SH-SY5Y (cell line): ENCODE measurements around the gene ARL6.

Experiments
- GATA2 ChIP-seq: IDR thresholded peaks from 2 replicates; pipeline ENCODE4 v1.6.1; 2011; ENCODE audit warnings: mild to moderate bottlenecking, low read depth, low read length
- GATA3 ChIP-seq: IDR thresholded peaks from 2 replicates; pipeline ENCODE4 v1.6.1; 2011; ENCODE audit warnings: low read depth, mild to moderate bottlenecking, low read length, moderate library complexity

- TF ChIP-seq GATA2 = no peak
- TF ChIP-seq GATA3 = no peak
Observed at GRCh38 chr3:97778152-97778551, 13.6 kb downstream of the ARL6 start.
